H9 (cell line): ENCODE results near the gene CLEC16A. TPM values are rescaled to one million over a fixed set of nuclear protein-coding genes. Genes with fewer than 3 reads are reported as not detected.

Experiments used
- DNase-seq: peaks from one replicate; pipeline ENCODE4 v3.0.0-alpha.2; 2017
- H2AFZ ChIP-seq: one replicate; pipeline ENCODE4 v1.6.1; 2013; ENCODE audit warnings: mild to moderate bottlenecking, low read length, control low read depth, moderate library complexity
- H2AK5ac ChIP-seq: 2 replicates; pipeline ENCODE4 v1.6.1; 2013; ENCODE audit warnings: low read length, control low read depth, mixed read lengths; ENCODE audit not compliant: insufficient read length
- H2BK120ac ChIP-seq: one replicate; pipeline ENCODE4 v1.6.1; 2013; ENCODE audit warnings: low read depth, mild to moderate bottlenecking, low read length, control low read depth, inconsistent platforms; ENCODE audit not compliant: poor library complexity, severe bottlenecking
- H2BK12ac ChIP-seq: 2 replicates; pipeline ENCODE4 v1.6.1; 2013; ENCODE audit warnings: low read length, control low read depth, mixed read lengths, low read depth; ENCODE audit not compliant: insufficient read length
- H2BK15ac ChIP-seq: 2 replicates; pipeline ENCODE4 v1.6.1; 2013; ENCODE audit warnings: low read depth, low read length, control low read depth
- H2BK20ac ChIP-seq: one replicate; pipeline ENCODE4 v1.6.1; 2013; ENCODE audit warnings: low read depth, mild to moderate bottlenecking, low read length, control low read depth, inconsistent platforms; ENCODE audit not compliant: poor library complexity, severe bottlenecking
- H2BK5ac ChIP-seq: 2 replicates; pipeline ENCODE4 v1.6.1; 2013; ENCODE audit warnings: low read length, control low read depth, mixed read lengths; ENCODE audit not compliant: insufficient read length
- H3K14ac ChIP-seq: 2 replicates; pipeline ENCODE4 v1.6.1; 2013; ENCODE audit warnings: low read length, control low read depth; ENCODE audit not compliant: insufficient read depth
- H3K18ac ChIP-seq: 2 replicates; pipeline ENCODE4 v1.6.1; 2013; ENCODE audit warnings: low read depth, mild to moderate bottlenecking, mixed read lengths, low read length, control low read depth; ENCODE audit not compliant: insufficient read length
- H3K23ac ChIP-seq: 2 replicates; pipeline ENCODE4 v1.6.1; 2013; ENCODE audit warnings: low read length, control low read depth, mixed read lengths, low read depth; ENCODE audit not compliant: insufficient read length
- H3K23me2 ChIP-seq: 2 replicates; pipeline ENCODE4 v1.6.1; 2013; ENCODE audit warnings: low read depth, mild to moderate bottlenecking, mixed read lengths, low read length, control low read depth; ENCODE audit not compliant: insufficient read length, poor library complexity, severe bottlenecking
- H3K27ac ChIP-seq: 2 replicates; pipeline ENCODE4 v1.5.1; 2013; ENCODE audit warnings: low read length, control low read depth, mixed read lengths, low read depth; ENCODE audit not compliant: insufficient read length
- H3K27me3 ChIP-seq: 2 replicates; pipeline ENCODE4 v1.6.1; 2013; ENCODE audit warnings: low read length, control low read depth, inconsistent platforms; ENCODE audit not compliant: insufficient read depth
- H3K4ac ChIP-seq: 2 replicates; pipeline ENCODE4 v1.6.1; 2013; ENCODE audit warnings: low read depth, mild to moderate bottlenecking, control low read depth, inconsistent platforms, low read length, moderate library complexity
- H3K4me1 ChIP-seq: 2 replicates; pipeline ENCODE4 v1.6.1; 2013; ENCODE audit warnings: low read length, control low read depth, inconsistent platforms; ENCODE audit not compliant: insufficient read depth
- H3K4me2 ChIP-seq: 2 replicates; pipeline ENCODE4 v1.6.1; 2013; ENCODE audit warnings: low read length, control low read depth, mixed read lengths; ENCODE audit not compliant: insufficient read length, insufficient read depth
- H3K56ac ChIP-seq: 2 replicates; pipeline ENCODE4 v1.6.1; 2013; ENCODE audit warnings: low read depth, mild to moderate bottlenecking, mixed read lengths, low read length, control low read depth; ENCODE audit not compliant: insufficient read length
- H3K79me1 ChIP-seq: 2 replicates; pipeline ENCODE4 v1.6.1; 2013; ENCODE audit warnings: low read depth, mild to moderate bottlenecking, moderate library complexity, low read length, control low read depth, inconsistent platforms; ENCODE audit not compliant: insufficient read depth, poor library complexity, severe bottlenecking
- H3K79me2 ChIP-seq: 2 replicates; pipeline ENCODE4 v1.6.1; 2013; ENCODE audit warnings: low read length, control low read depth, inconsistent platforms; ENCODE audit not compliant: insufficient read depth
- H3K9ac ChIP-seq: 2 replicates; pipeline ENCODE4 v1.6.1; 2013; ENCODE audit warnings: low read length, control low read depth, mixed read lengths; ENCODE audit not compliant: insufficient read length; ENCODE audit errors: extremely low read depth
- H3K9me3 ChIP-seq: one replicate; pipeline ENCODE4 v1.6.1; 2013; ENCODE audit warnings: low read depth, low read length, inconsistent platforms; ENCODE audit not compliant: control insufficient read depth
- H3T11ph ChIP-seq: one replicate; pipeline ENCODE4 v1.6.1; 2013; ENCODE audit warnings: mild to moderate bottlenecking, low read length, control low read depth, inconsistent platforms
- H4K20me1 ChIP-seq: one replicate; pipeline ENCODE4 v1.6.1; 2013; ENCODE audit not compliant: control insufficient read depth, insufficient read length, insufficient read depth
- H4K5ac ChIP-seq: 2 replicates; pipeline ENCODE4 v1.6.1; 2013; ENCODE audit warnings: low read depth, mild to moderate bottlenecking, mixed read lengths, low read length, control low read depth; ENCODE audit not compliant: insufficient read length
- H4K8ac ChIP-seq: replicated peaks from 2 replicates; pipeline ENCODE4 v1.6.1; 2013; ENCODE audit warnings: low read length, control low read depth, mixed read lengths, low read depth; ENCODE audit not compliant: insufficient read length
- H4K91ac ChIP-seq: 2 replicates; pipeline ENCODE4 v1.6.1; 2013; ENCODE audit warnings: low read depth, mild to moderate bottlenecking, moderate library complexity, mixed read lengths, low read length, control low read depth; ENCODE audit not compliant: insufficient read length
- H3K27ac Mint-ChIP-seq, 3 experiments: 2 replicates in 2 of 3; 3 replicates in 1 of 3; pipeline ENCODE4 v1.8.0; 2020 to 2021; ENCODE audit warnings: mixed read lengths in 3 of 3, mild to moderate bottlenecking in 1 of 3, moderate library complexity in 1 of 3
- H3K27me3 Mint-ChIP-seq: 2 replicates; pipeline ENCODE4 v1.8.0; 2021; ENCODE audit warnings: low read depth, mild to moderate bottlenecking, moderate library complexity, mixed read lengths
- H3K36me3 Mint-ChIP-seq, 3 experiments: 2 replicates in 2 of 3; 3 replicates in 1 of 3; pipeline ENCODE4 v1.8.0; 2020 to 2021; ENCODE audit warnings: low read depth in 3 of 3, mixed read lengths in 3 of 3; ENCODE audit not compliant: insufficient read depth in 1 of 3
- H3K4me1 Mint-ChIP-seq, 2 experiments: 2 replicates each; pipeline ENCODE4 v1.8.0; 2020; ENCODE audit warnings: mixed read lengths in 2 of 2
- H3K4me3 Mint-ChIP-seq, 2 experiments: 2 replicates in 1 of 2; 3 replicates in 1 of 2; pipeline ENCODE4 v1.8.0; 2020 to 2021; ENCODE audit warnings: mild to moderate bottlenecking in 2 of 2, mixed read lengths in 2 of 2, moderate library complexity in 1 of 2
- H3K9me3 Mint-ChIP-seq, 2 experiments: 2 replicates in 1 of 2; 3 replicates in 1 of 2; pipeline ENCODE4 v1.8.0; 2020; ENCODE audit warnings: mild to moderate bottlenecking in 2 of 2, mixed read lengths in 2 of 2, moderate library complexity in 1 of 2
- CTCF ChIP-seq: fragments of 200-600 bp; sonication (generic); conservative IDR thresholded peaks from 3 replicates; pipeline ENCODE4 v1.8.0; 2021; ENCODE audit warnings: antibody characterized with exemption, mild to moderate bottlenecking
- WGBS: extraction: QIAGEN DNeasy Blood & Tissue Kit; methylation state at CpG from one replicate; pipeline ENCODE4 v1.1.7; 2013; ENCODE audit warnings: missing lambda C conversion rate, low lambda C conversion rate, mixed read lengths; ENCODE audit not compliant: insufficient read length; ENCODE audit errors: extremely low coverage; 5-methylcytosine and 5-hydroxymethylcytosine counted together
- total RNA-seq: library from RNA; stranded (reverse); gene quantifications from 2 replicates; pipeline ENCODE4 v1.2.1, GENCODE V29; 2021

CLEC16A gene
- total RNA-seq, 1 experiment from 2014 or later, result 15.2 TPM

GRCh38 chr16:11144122-11144521 lies 199.8 kb downstream of the CLEC16A start:
- Mint-ChIP-seq H3K4me1 (peaks cover 23% of the 10 kb centered on the region in 2 experiments), H3K27me3 (peaks cover 4% of the 10 kb centered on the region; the same call in 1 of the 2 replicates), H3K9me3 (no peaks in the 10 kb centered on the region), H3K27ac (no peak overlapping the region; a peak in 1 of 7 replicates), H3K4me3 (no peak overlapping the region), H3K36me3 (no peaks in the 10 kb centered on the region)
- H3K23me2 ChIP-seq, result no peaks in the 10 kb centered on the region
- H3K23ac ChIP-seq, result no peak overlapping the region
- H3K4me1 ChIP-seq, result peaks cover 3% of the 10 kb centered on the region; the same call in 1 of the 2 replicates
- H3K4ac ChIP-seq, result no peak overlapping the region
- no peak overlapping the region for H3T11ph ChIP-seq
- no peak overlapping the region for H2AFZ ChIP-seq
- no peaks in the 10 kb centered on the region for H3K79me1 ChIP-seq
- H2BK15ac ChIP-seq, result no peak overlapping the region
- H3K14ac ChIP-seq, result no peak overlapping the region; the same call in 1 of the 2 replicates
- no peak overlapping the region for H2AK5ac ChIP-seq
- H2BK12ac ChIP-seq, result no peak overlapping the region
- no peaks in the 10 kb centered on the region for H3K9me3 ChIP-seq
- H2BK20ac ChIP-seq, result no peak overlapping the region
- H3K27me3 ChIP-seq, result no peaks in the 10 kb centered on the region
- no peak for DNase-seq
- H4K5ac ChIP-seq, result no peak overlapping the region
- H3K56ac ChIP-seq, result no peak overlapping the region
- H2BK5ac ChIP-seq, result no peak overlapping the region
- no peak overlapping the region for H3K18ac ChIP-seq
- H3K79me2 ChIP-seq, result no peaks in the 10 kb centered on the region
- WGBS, result no CpG with 5 or more reads among the region's 4 CpGs
- no peak overlapping the region for H3K9ac ChIP-seq
- H3K27ac ChIP-seq, result no peak overlapping the region
- H3K4me2 ChIP-seq, result no peak overlapping the region
- no peak overlapping the region for H4K91ac ChIP-seq
- no peak overlapping the region for H4K8ac ChIP-seq
- no peaks in the 10 kb centered on the region for H4K20me1 ChIP-seq
- H2BK120ac ChIP-seq, result no peak overlapping the region
- TF ChIP-seq CTCF, result no peak
